Right renal pelvis (tissue), 4 donors: Measurements from ENCODE around the gene ALDOC. TPM values are rescaled to one million over a fixed set of nuclear protein-coding genes. Genes with fewer than 3 reads are reported as not detected.
"Not testable (repeated sequence)": the region's sequence is repeated elsewhere in the genome, so short reads cannot be mapped to it uniquely, and the experiment has no call there.

Experiments used
- DNase-seq, 4 donors: peaks; one replicate each; pipeline ENCODE4 v3.0.0-alpha.2; 2013; ENCODE audit warnings: low read depth in 4 of 4, low spot score in 3 of 4, missing footprints in 1 of 4
- polyA plus RNA-seq, 4 donors: library from polyadenylated mRNA; unstranded; fragments of 120-200 nt; gene quantifications; one replicate each; pipeline ENCODE4 v1.2.1, GENCODE V29; 2013; ENCODE audit not compliant: insufficient read length in 4 of 4

The ALDOC gene
- polyA plus RNA-seq, 4 donors, result 19.4 to 32.9 (median 24.5) TPM

- no peak for DNase-seq
Observed at GRCh38 chr17:28584434-28584833, 7.7 kb upstream of the ALDOC start.

- DNase-seq, result no peak
Observed at GRCh38 chr17:28582513-28582912, 5.8 kb upstream of the ALDOC start.

GRCh38 chr17:28580959-28581358, 4.3 kb upstream of the ALDOC start:
- DNase-seq, result no peak

- DNase-seq, result no peak
Observed at GRCh38 chr17:28579526-28579925, 2.8 kb upstream of the ALDOC start.

- DNase-seq, result no peak
Observed at GRCh38 chr17:28578246-28579195, 1.8 kb upstream of the ALDOC start.

- DNase-seq, result no peak
Observed at GRCh38 chr17:28577466-28577824, 750 bp upstream of the ALDOC start.

GRCh38 chr17:28576016-28576415, 679 bp downstream of the ALDOC start:
- DNase-seq, result not testable (repeated sequence)

GRCh38 chr17:28575126-28575795, 1.4 kb downstream of the ALDOC start:
- no peak for DNase-seq

GRCh38 chr17:28574526-28574925, 2.2 kb downstream of the ALDOC start:
- DNase-seq, result no peak

GRCh38 chr17:28573966-28574480, 2.7 kb downstream of the ALDOC start:
- no peak for DNase-seq

GRCh38 chr17:28573521-28573920, 3.2 kb downstream of the ALDOC start:
- DNase-seq, result no peak

GRCh38 chr17:28573040-28573380, 3.7 kb downstream of the ALDOC start:
- DNase-seq, result no peak

GRCh38 chr17:28572259-28573039, 4.2 kb downstream of the ALDOC start:
- no peak for DNase-seq

GRCh38 chr17:28571361-28572122, 5.2 kb downstream of the ALDOC start, which contains the start of gene PIGS:
Gene PIGS, minus strand, starts transcription at chr17:28571524. Its CDS starts 28 bp downstream, at chr17:28571496.
- peak; percentile 77 to 80 (median 78) for DNase-seq

- DNase-seq, result no peak
Observed at GRCh38 chr17:28570716-28571360, 5.9 kb downstream of the ALDOC start.

- no peak for DNase-seq
Observed at GRCh38 chr17:28569446-28569845, 7.2 kb downstream of the ALDOC start.

- no peak for DNase-seq
Observed at GRCh38 chr17:28567604-28568003, 9.1 kb downstream of the ALDOC start.

- DNase-seq, result peak in 1 of 4 donors; percentile 23
Observed at GRCh38 chr17:28563475-28563874, 13.2 kb downstream of the ALDOC start.

GRCh38 chr17:28555022-28555421, 21.7 kb downstream of the ALDOC start:
- DNase-seq, result no peak

- no peak for DNase-seq
Observed at GRCh38 chr17:28554565-28554964, 22.1 kb downstream of the ALDOC start.
